Muscle of leg (tissue), 11 donors: ENCODE results near the gene CCNB1. TPM values are rescaled to one million over a fixed set of nuclear protein-coding genes. Genes with fewer than 3 reads are reported as not detected.
A peak's percentile ranks its signal among the peaks of the same experiment; 100 is the strongest.
"Not testable (repeated sequence)": the region's sequence is repeated elsewhere in the genome, so short reads cannot be mapped to it uniquely, and the experiment has no call there.

Experiments used
- DNase-seq: peaks from one replicate; pipeline ENCODE4 v3.0.0; 2013
- H3K27ac ChIP-seq: one replicate; pipeline ENCODE4 v1.5.1; 2013; ENCODE audit warnings: mild to moderate bottlenecking, low read length, control low read depth
- H3K27me3 ChIP-seq: one replicate; pipeline ENCODE4 v1.6.1; 2013; ENCODE audit warnings: low read length; ENCODE audit not compliant: control insufficient read depth, insufficient read depth
- H3K36me3 ChIP-seq: one replicate; pipeline ENCODE4 v1.6.1; 2013; ENCODE audit warnings: low read length; ENCODE audit not compliant: control insufficient read depth, insufficient read depth
- H3K4me1 ChIP-seq: one replicate; pipeline ENCODE4 v1.6.1; 2013; ENCODE audit warnings: low read length; ENCODE audit not compliant: control insufficient read depth, insufficient read depth
- H3K4me3 ChIP-seq: one replicate; pipeline ENCODE4 v1.5.1; 2013; ENCODE audit warnings: low read length, control low read depth
- H3K9me3 ChIP-seq: replicated peaks from 2 replicates; pipeline ENCODE4 v1.6.1; 2013; ENCODE audit warnings: low read depth, low read length; ENCODE audit not compliant: control insufficient read depth
- WGBS: methylation state at CpG from one replicate; pipeline ENCODE4 v1.1.5; 2013; ENCODE audit warnings: missing lambda C conversion rate; ENCODE audit not compliant: insufficient coverage; 5-methylcytosine and 5-hydroxymethylcytosine counted together
- polyA plus RNA-seq, 8 donors: library from polyadenylated mRNA; unstranded; fragments of 120-200 nt; gene quantifications; one replicate each; pipeline versions ENCODE4 v1.2.1 to v1.2.3, GENCODE V29; 2013; ENCODE audit warnings: inconsistent platforms in 1 of 8, low replicate concordance in 1 of 8; ENCODE audit not compliant: insufficient read length in 8 of 8, insufficient read depth in 1 of 8
- total RNA-seq: library from RNA; stranded (reverse); fragments of 120-200 nt; gene quantifications from one replicate; pipeline ENCODE4 v1.2.4, GENCODE V29; 2013

The CCNB1 gene
- total and polyA plus RNA-seq, 9 donors, result 26.3 to 53.8 (median 39.7) TPM

DNA sequence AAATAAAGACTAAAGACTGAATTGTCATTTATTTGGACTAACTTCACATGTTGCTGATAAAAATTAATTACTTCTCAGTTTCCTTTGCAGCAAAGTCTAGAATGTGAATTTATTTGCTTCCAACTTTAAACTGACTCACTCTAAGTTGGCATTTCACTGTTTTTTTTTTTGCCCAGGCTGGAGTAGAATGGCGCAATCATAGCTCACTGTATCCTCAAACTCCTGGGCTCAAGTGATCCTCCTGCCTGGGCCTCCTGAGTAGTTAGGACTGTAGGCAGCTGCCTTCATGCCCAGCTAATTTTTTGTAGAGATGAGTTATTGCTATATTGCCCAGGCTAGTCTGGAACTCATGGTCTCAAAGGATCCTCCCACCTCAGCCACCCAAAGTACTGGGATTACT, 3.5 kb downstream of the CCNB1 start:
- Histone ChIP-seq H3K4me1 (peaks cover 14% of the 10 kb centered on the region), H3K36me3 (peaks cover 35% of the 10 kb centered on the region), H3K4me3 (no peak overlapping the region), H3K27ac (no peak overlapping the region), H3K27me3 (no peaks in the 10 kb centered on the region), H3K9me3 (no peaks in the 10 kb centered on the region)
- WGBS, result no CpG with 5 or more reads among the region's 1 CpG
- DNase-seq, result no peak

DNA sequence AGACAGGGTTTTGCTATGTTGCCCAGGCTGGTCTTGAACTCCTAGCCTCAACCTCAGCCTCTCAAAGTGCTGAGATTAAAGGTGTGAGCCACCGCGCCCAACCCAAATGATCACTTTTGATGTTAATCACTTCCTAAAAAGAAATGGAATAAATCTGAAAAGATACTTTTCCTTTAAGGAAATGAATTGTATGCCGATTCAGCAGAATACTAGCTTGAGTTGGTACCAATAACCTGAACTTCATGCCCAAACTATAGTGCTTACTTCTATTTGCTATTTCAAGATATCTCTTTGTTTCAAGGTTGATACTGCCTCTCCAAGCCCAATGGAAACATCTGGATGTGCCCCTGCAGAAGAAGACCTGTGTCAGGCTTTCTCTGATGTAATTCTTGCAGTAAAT, 4.0 kb downstream of the CCNB1 start:
- Histone ChIP-seq H3K27me3 (no peaks in the 10 kb centered on the region), H3K27ac (no peak overlapping the region), H3K4me1 (peaks cover 14% of the 10 kb centered on the region), H3K4me3 (no peak overlapping the region), H3K9me3 (no peaks in the 10 kb centered on the region), H3K36me3 (peaks cover 39% of the 10 kb centered on the region)
- no peak for DNase-seq
- no CpG with 5 or more reads among the region's 3 CpGs for WGBS

DNA sequence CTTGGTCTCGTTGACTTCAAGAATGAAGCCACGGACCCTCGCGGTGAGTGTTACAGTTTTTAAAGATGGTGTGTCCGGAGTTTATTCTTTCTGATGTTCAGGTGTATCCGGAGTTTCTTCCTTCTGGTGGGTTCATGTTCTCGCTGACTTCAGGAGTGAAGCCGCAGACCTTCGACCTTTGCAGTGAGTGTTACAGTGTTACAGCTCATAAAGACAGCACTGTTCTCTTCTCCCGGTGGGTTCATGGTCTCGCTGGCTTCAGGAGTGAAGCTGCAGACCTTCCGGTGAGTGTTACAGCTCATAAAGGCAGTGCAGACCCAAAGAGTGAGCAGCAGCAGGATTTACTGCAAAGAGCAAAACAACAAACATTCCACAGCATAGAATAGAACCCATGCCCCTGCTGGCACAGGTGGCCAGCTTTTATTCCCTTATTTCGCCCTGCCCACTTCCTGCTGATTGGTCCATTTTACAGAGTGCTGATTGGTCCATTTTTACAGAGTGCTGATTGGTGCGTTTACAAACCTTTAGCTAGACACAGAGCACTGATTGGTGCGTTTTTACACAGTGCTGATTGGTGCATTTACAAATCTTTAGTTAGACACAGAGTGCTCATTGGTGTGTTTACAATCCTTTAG, 14.8 kb downstream of the CCNB1 start:
- not testable (repeated sequence) for H3K9me3 ChIP-seq, H3K27me3 ChIP-seq, H3K4me1 ChIP-seq, DNase-seq, H3K4me3 ChIP-seq, H3K36me3 ChIP-seq, H3K27ac ChIP-seq
- 83% methylated on average over 9 of the region's 15 CpGs for WGBS

DNA sequence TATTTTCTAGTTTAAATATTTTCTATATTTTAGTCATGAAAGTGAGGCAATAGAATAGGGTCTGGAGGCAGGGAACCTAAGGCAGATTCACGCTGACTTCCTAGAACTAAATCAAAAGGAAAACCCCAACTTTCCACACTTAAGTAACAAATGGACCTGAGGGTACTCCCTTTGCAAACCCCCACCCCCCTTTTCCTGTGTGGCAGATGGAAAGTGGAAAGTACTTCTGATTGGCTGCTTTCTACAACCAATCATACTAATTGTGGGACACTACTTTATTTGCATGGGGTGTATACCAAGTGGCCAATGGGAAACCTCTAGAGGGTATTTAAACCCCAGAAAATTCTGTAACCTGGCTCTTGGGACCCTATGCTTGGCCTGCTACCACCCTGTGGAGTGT, 17.7 kb downstream of the CCNB1 start:
- H3K4me1 ChIP-seq, result peaks cover 6% of the 10 kb centered on the region
- no peak overlapping the region for H3K4me3 ChIP-seq
- no peak overlapping the region for H3K27ac ChIP-seq
- DNase-seq, result no peak
- H3K27me3 ChIP-seq, result no peaks in the 10 kb centered on the region
- no CpG with 5 or more reads among the region's 1 CpG for WGBS
- H3K36me3 ChIP-seq, result no peaks in the 10 kb centered on the region
- no peaks in the 10 kb centered on the region for H3K9me3 ChIP-seq

DNA sequence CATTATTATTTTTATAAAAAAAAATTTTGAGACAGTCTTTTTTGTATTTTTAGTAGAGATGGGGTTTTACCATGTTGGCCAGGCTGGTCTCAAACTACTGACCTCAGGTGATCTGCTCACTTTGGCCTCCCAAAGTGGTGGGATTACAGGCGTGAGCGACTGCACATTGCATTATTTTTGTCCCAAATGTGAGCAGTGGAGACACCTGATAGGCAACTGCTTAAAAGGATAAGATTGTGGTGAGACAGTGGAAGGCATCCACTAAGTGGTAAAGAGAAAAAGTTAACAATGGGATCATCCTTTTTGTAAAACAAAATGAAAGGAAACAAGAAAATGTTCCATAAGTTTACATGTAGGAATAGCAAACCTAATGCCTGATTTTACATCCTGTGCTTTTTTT, 20.4 kb downstream of the CCNB1 start:
- 93% methylated on average over 2 of the region's 2 CpGs for WGBS
- no peak for DNase-seq
- H3K4me3 ChIP-seq, result no peak overlapping the region
- no peaks in the 10 kb centered on the region for H3K9me3 ChIP-seq
- no peaks in the 10 kb centered on the region for H3K27me3 ChIP-seq
- H3K4me1 ChIP-seq, result peaks cover 11% of the 10 kb centered on the region
- H3K36me3 ChIP-seq, result no peaks in the 10 kb centered on the region
- no peak overlapping the region for H3K27ac ChIP-seq

DNA sequence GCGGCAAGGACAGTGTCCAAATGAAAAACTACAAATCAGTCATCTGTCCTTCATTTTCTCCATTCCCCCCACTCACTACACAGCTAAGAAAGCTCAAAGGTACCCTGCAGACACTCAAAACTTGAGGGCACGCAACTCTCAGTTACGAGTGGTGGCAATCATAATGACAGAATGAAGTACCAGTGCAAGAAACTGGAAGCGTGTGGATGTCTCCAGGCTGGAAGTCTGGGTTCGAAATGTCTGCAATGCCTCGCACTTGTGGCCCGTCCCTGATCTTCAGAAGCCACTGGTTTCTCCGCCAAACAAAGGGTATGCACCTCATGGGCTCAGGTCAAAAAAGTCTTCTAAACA, 21.8 kb downstream of the CCNB1 start:
- no peaks in the 10 kb centered on the region for H3K27me3 ChIP-seq
- peak overlapping the region; percentile 97 for H3K27ac ChIP-seq
- no peak for DNase-seq
- H3K4me1 ChIP-seq, result peaks cover 11% of the 10 kb centered on the region
- peak overlapping the region; percentile 84 for H3K4me3 ChIP-seq
- H3K36me3 ChIP-seq, result peaks cover under 1% of the 10 kb centered on the region
- no peaks in the 10 kb centered on the region for H3K9me3 ChIP-seq
- 8% methylated on average over 7 of the region's 8 CpGs for WGBS

DNA sequence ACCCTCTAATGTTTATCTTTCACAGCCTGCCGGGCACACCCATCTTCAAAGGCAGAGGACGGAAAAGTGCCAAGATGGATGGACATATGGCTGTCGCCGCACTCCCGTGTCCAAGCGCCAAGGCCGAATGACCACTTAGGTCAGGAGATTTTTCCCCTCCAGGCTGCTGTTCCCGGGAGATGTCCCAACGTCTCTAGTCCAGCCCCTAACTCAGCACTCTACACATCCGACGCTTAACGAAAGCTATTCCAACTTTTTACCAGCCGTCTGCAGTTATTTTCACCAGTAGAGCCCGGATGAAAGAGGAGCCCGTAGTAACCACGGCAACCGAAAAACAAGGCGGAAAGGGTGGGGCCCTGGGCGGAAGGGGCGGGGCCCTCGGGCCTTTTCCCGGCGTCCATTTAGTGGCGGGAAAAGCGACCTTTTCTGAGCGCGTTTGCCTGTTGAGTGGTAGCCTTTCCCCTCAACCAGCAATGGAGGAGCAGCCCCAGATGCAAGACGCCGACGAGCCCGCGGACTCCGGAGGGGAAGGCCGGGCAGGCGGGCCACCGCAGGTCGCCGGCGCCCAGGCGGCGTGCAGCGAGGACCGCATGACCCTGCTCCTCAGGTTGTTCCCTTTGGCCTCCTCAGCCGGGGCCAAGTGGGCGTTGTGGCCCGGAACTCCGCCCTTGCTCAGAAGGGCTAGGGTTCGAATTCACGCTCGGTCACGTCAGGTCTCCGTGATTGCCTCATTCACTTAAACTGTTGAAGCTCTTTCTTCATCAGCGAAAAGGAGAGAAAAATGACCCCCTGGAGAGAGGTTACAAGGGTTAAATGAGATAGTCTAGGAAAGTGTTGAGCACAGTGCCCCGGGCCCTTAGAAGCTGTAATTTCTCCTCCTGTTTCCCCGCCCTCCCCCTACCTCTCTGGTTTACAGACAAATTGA, 22.5 kb downstream of the CCNB1 start, which contains the start of gene CENPH:
Gene CENPH, plus strand, starts transcription at position 422 of the 925 bp plus-strand sequence. Its CDS starts 52 bp downstream, at position 474.
- peaks cover 11% of the 10 kb centered on the region for H3K4me1 ChIP-seq
- no peaks in the 10 kb centered on the region for H3K9me3 ChIP-seq
- H3K36me3 ChIP-seq, result peaks cover 2% of the 10 kb centered on the region
- no peaks in the 10 kb centered on the region for H3K27me3 ChIP-seq
- WGBS, result under 1% methylated on average over 47 of the region's 55 CpGs
- H3K27ac ChIP-seq, result peak within 1 kb of the TSS; percentile 97
- peak; percentile 97 for DNase-seq
- peak within 1 kb of the TSS; percentile 84 for H3K4me3 ChIP-seq

DNA sequence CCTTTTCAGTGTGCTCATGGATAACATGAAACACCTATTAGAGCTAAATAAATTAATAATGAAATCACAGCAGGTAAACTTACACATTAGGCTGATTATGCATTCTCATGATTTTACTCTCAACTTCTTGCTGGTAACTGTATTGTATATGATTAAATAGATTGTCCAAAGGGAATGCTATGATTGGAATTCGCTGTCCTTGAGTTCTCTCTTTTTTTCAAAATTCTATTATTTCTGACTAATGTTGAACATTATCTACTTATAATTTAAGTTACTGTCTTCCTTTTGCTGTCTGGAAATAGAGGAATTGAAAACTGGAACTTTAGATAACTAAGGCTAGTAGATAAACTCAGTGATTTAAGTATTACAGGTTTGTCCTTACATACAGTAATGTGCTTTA, 35.5 kb downstream of the CCNB1 start:
- H3K27ac ChIP-seq, result no peak overlapping the region
- peaks cover 10% of the 10 kb centered on the region for H3K36me3 ChIP-seq
- H3K4me3 ChIP-seq, result no peak overlapping the region
- WGBS, result no CpG with 5 or more reads among the region's 1 CpG
- no peak for DNase-seq
- H3K4me1 ChIP-seq, result no peaks in the 10 kb centered on the region
- H3K9me3 ChIP-seq, result no peaks in the 10 kb centered on the region
- no peaks in the 10 kb centered on the region for H3K27me3 ChIP-seq

DNA sequence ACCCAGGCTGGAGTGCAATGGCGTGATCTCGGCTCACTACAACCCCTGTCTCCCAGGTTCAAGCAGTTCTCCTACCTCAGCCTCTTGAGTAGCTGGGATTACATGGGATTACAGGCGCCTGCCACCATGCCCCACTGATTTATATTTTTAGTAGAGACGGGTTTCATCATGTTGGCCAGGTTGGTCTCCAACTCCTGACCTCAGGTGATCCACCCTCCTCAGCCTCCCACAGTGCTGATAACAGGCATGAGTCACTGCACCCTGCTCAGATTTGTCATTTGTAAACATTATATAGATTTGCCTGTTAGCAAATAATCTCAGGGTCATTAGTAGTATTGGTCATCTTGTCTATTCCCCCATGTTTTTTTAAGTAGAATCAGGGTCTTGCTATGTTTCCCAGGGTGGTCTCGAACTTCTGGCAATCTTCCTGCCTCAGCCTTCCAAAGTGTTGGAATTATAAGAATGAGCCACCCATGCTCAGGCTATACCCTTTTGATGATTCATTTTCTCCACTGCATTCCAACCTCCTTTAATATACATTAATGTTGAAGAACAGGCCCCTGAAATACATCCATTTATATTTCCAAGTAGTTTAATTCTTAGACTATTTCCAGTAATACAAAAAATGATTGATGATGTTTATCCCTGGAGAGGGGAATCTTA, 39.7 kb downstream of the CCNB1 start:
- DNase-seq, result no peak
- H3K4me3 ChIP-seq, result no peak overlapping the region
- no peaks in the 10 kb centered on the region for H3K36me3 ChIP-seq
- no peak overlapping the region for H3K27ac ChIP-seq
- H3K9me3 ChIP-seq, result no peaks in the 10 kb centered on the region
- 100% methylated on average over 1 of the region's 5 CpGs for WGBS
- H3K27me3 ChIP-seq, result no peaks in the 10 kb centered on the region
- H3K4me1 ChIP-seq, result no peaks in the 10 kb centered on the region

DNA sequence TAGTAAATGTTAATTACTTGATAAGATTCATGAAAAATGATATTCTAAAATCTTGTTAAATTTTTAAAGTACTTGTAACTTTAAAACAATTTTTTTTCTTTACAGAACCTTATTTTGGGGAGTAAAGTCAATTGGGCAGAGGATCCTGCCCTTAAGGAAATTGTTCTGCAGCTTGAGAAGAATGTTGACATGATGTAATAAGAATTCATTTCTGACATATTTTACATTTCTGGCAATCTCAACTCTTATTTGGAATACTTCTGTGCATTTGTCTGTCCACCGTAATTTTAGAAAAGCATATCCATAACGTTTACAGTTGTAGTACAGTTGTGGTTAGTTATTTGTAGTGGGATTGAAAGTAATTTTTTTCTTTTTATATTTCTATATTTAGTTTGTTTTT, 42.7 kb downstream of the CCNB1 start:
- H3K4me1 ChIP-seq, result no peaks in the 10 kb centered on the region
- H3K27me3 ChIP-seq, result no peaks in the 10 kb centered on the region
- H3K4me3 ChIP-seq, result no peak overlapping the region
- no peaks in the 10 kb centered on the region for H3K36me3 ChIP-seq
- no peaks in the 10 kb centered on the region for H3K9me3 ChIP-seq
- no CpG with 5 or more reads among the region's 2 CpGs for WGBS
- no peak overlapping the region for H3K27ac ChIP-seq
- DNase-seq, result no peak
